ENCODE data around the gene ABCC11.

GRCh38 chr16:48234630-48235029, 12.7 kb downstream of the ABCC11 start:
- TF ChIP-seq CTCF (IDR thresholded peaks at IDR 0.05) (no peak), POLR2A (IDR thresholded peaks at IDR 0.05) (no peak)

Measured in lower leg skin (tissue), 3 donors.